Measurements from ENCODE around the gene IL1RL2.

DNA sequence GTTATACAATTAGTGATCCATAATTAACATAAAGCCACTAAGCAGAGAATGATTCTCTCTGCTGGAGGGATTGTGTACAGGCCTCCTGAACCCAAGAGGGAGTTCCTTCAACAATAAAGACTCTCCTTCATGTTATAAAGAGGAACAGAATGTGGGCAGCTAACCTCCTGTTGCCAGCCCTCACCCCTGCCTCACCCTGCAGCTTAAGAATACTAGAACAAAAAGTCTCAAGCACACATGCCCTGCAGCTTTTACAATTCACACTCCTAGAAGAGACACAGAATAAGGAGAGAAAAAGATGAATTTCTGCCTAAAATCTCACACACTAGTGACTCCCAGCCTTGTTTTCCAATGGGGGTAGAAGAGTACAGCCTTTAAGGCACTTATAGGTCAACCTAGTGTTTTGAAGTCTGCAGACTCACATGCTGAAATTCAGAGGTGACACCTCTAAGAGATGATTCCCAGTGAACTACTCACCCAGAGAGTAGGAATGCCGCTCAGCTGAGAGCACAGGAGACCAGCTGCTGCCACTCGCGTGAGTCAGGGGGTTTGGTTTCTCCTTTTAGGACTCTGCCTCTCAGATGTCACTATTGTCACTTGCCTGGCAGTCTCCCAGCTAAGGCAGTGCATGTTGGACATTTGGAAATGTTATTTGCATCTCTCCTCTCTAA is 92.0 kb downstream of the IL1RL2 start:
- TF ChIP-seq CEBPB (IDR thresholded peaks at IDR 0.05; ENCODE audit: low read depth), result no peak
- TF ChIP-seq POLR2A (IDR thresholded peaks at IDR 0.05; ENCODE audit: borderline replicate concordance, extremely low read depth, insufficient read depth, insufficient read length), result no peak
- TF ChIP-seq, protein P1, sequence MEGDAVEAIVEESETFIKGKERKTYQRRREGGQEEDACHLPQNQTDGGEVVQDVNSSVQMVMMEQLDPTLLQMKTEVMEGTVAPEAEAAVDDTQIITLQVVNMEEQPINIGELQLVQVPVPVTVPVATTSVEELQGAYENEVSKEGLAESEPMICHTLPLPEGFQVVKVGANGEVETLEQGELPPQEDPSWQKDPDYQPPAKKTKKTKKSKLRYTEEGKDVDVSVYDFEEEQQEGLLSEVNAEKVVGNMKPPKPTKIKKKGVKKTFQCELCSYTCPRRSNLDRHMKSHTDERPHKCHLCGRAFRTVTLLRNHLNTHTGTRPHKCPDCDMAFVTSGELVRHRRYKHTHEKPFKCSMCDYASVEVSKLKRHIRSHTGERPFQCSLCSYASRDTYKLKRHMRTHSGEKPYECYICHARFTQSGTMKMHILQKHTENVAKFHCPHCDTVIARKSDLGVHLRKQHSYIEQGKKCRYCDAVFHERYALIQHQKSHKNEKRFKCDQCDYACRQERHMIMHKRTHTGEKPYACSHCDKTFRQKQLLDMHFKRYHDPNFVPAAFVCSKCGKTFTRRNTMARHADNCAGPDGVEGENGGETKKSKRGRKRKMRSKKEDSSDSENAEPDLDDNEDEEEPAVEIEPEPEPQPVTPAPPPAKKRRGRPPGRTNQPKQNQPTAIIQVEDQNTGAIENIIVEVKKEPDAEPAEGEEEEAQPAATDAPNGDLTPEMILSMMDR (IDR thresholded peaks at IDR 0.05 in 2 of 3, conservative IDR thresholded peaks at IDR 0.05 in 1 of 3; ENCODE audit: borderline replicate concordance in 1 of 3, insufficient read depth in 1 of 3, low read depth in 2 of 3, low read length in 2 of 3), result no peak
- TF ChIP-seq, protein P2, sequence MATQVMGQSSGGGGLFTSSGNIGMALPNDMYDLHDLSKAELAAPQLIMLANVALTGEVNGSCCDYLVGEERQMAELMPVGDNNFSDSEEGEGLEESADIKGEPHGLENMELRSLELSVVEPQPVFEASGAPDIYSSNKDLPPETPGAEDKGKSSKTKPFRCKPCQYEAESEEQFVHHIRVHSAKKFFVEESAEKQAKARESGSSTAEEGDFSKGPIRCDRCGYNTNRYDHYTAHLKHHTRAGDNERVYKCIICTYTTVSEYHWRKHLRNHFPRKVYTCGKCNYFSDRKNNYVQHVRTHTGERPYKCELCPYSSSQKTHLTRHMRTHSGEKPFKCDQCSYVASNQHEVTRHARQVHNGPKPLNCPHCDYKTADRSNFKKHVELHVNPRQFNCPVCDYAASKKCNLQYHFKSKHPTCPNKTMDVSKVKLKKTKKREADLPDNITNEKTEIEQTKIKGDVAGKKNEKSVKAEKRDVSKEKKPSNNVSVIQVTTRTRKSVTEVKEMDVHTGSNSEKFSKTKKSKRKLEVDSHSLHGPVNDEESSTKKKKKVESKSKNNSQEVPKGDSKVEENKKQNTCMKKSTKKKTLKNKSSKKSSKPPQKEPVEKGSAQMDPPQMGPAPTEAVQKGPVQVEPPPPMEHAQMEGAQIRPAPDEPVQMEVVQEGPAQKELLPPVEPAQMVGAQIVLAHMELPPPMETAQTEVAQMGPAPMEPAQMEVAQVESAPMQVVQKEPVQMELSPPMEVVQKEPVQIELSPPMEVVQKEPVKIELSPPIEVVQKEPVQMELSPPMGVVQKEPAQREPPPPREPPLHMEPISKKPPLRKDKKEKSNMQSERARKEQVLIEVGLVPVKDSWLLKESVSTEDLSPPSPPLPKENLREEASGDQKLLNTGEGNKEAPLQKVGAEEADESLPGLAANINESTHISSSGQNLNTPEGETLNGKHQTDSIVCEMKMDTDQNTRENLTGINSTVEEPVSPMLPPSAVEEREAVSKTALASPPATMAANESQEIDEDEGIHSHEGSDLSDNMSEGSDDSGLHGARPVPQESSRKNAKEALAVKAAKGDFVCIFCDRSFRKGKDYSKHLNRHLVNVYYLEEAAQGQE (IDR thresholded peaks at IDR 0.05; ENCODE audit: low read depth), result no peak
- TF ChIP-seq EZH2phosphoT487 (IDR thresholded peaks at IDR 0.05; ENCODE audit: borderline replicate concordance), result no peak
- TF ChIP-seq EZH2 (IDR thresholded peaks at IDR 0.05), result no peak
- no peak for TF ChIP-seq TCF7L2 (IDR thresholded peaks at IDR 0.05; ENCODE audit: borderline replicate concordance, extremely low read depth, insufficient read depth, insufficient read length)

All from HCT116 (cell line).